GM21529 (cell line): ENCODE results near the gene ESPN.
"Not testable (repeated sequence)": the region's sequence is repeated elsewhere in the genome, so short reads cannot be mapped to it uniquely, and the experiment has no call there.

ENCODE experiments used
- ATAC-seq: cut with Tn5 transposase; IDR thresholded peaks from one replicate; pipeline ENCODE4 v1.9.1; 2021; ENCODE audit not compliant: unreplicated experiment

ESPN gene

DNA sequence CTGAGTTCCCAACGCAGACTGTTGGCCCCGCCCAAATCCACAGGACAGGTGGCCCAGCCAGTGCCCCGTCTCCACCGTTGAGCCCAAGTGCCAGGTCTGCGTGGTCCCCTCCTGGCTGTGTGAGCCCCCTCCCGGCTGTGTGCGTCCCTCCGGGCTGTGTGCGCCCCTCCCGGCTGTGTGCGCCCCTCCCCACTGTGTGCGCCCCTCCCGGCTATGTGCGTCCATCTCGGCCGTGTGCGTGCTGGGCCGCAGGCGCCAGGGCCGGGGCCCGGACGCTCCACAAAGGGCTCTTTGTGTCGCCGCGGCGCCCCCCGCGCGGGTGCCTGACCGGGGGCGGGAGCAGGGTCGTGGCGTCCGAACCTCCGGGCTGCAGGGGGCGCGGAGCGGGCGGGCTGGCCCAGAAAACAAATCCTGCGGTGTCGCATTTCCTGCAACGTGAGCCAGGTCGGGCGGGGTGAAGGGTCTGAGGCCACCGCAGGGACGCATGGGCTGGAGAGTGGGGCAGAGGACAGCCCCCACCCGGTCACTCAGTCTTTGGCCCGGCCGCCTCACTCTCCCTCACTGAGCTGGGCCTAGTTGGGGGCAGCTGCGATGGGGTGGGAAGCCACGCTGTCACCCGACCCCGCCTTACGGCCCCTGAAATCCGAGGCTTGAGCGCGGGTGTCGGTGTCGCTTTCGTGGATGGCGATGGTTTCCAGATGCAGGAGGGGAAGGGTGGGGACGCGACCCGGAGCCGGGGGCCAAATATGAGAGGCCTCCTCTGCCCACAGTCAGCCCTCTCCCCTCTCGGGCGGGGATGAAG lies 22.6 kb downstream of the ESPN start:
- no peak for ATAC-seq

DNA sequence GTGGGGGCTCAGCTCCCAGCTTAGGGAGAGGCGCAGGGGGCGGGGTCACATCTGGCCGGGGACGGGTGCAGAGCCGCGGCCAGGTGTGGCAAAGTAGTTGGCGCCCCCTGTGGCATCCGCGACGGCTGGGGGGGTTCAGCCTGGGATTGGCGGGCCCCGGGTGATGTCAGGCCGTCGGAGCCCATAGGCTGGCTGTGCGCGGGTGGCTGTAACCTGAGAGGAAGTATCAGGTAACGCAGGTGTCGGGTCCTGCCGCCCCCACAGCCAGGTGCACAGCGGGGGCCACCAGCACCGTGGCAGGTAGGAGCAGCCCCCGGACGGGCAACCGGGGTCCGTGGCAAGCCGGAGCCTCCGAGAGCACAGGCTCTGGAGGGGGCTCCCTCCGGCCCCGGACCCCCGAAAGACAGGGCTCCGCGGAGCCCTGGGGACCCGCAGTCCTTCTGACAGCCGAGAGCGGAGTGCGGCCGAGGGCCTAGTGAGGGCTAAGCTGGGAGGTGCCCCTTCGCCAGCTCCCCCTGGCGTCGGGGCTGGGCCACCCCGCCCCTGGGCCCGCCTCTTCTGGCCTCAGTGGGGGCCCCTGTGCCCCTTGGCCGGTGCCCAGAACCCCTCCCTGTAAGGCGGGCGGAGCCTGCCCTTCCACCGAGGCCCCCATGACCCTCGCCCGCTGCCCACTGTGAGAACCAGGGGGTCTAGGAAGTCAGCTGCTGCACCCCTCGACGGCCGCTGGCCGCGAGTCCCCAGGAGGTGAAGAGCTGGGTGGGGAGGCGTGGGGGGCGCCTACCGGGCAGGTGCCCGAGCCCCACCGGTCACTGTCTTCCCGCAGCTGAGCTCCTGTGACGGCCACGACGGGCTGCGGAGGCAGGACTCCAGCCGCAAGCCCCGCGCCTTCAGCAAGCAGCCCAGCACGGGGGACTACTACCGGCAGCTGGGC lies 23.5 kb downstream of the ESPN start:
- ATAC-seq: no peak

DNA sequence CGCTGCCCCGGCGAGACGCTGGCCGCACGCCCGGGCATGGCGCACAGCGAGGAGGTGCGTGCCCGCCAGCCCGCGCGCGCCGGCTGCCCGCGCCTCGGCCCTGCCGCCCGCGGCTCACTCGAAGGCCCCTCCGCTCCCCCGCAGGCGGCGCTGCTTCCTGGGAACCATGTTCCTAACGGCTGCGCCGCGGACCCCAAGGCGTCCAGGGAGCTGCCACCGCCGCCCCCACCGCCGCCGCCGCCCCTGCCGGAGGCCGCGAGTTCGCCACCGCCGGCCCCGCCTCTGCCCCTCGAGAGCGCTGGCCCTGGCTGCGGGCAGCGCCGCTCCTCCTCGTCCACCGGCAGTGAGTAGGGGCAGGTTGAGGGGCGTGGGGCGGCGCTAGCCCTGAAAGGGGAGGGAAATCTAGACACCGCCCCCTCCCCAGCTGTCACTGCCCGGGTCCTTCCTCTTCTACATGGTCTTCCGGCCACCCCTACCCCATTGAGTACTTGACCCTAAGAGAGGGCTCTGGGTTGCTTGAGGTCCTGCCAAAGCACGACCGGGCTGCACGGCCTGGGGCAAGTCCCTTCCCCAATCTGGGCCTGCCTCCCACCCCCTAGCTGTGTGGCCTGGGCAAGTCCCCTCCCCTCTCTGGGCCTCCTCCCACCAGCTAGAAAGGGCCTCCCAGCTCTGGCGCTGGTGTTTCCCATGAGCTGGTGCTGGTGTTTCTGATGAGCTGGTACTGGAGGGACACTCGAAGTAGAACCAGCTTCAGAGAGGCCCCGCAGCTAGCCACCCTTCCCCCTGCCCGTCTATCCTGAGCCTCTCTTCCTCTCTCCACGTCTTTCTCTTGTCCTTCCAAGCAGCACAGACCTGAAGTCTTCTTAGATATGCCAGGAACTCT lies 24.4 kb downstream of the ESPN start:
- ATAC-seq: no peak

DNA sequence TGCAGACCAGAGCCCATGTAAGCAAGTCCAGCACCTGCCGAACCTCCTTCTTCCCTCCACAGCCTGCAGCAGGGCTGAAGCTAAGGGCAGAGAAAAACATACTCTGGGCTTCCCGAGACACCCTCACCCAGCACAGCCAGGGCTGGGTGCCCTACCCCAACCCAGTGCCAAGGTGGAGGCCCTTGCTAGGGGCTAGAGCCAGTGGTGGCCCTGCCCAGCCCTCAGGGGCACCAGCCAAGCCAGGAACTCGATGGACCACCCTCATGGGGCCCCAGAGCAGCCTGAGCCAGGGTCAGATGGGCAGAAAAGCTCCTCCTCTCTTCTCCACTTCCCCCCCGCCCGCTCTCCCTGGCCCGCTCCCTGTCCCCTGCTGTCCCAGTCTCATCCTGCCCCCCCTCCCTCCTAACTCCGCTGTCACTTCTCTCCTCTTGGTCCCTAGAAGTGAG lies 25.5 kb downstream of the ESPN start:
- ATAC-seq: no peak

DNA sequence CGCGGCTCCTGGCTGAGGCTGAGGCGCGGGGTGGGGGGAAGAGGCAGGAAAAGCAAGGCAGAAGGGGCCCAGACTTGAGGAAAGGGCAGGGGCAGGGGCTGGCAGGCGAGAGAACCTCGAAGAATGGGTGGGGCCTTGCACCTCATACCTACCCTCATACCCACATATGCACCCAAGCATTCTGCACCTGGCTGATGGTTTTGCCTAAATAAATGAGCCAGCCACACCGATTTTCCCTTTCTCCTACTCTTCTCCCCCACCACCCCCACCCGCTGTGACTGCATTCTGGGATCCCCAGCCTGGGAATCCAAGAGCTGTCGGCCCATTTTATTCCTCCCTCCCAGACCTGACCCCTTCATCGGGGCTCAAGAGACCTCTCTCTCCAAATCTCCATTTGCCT lies 25.9 kb downstream of the ESPN start:
- not testable (repeated sequence) for ATAC-seq

DNA sequence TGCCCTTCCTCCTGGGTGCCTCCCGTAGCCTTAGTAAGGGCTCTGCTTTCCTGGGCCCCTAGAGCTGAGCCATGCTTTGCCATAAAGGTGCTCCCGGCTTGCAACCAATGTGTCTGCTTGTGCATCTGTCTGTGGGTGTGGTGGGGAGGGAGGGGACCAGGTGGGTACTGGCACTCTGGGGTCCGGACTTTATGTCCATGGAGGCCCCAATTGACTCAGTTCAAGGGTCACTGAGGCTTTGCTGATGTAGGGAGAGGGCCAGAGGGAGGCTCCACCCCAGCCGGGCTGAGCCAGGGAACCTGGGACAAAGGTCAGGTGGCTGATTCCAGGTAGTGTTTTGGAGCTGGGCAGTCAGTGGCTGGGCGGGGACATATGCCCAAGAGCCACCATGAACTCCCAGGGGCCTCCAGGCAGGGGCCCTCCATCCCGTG lies 26.4 kb downstream of the ESPN start:
- no peak for ATAC-seq

DNA sequence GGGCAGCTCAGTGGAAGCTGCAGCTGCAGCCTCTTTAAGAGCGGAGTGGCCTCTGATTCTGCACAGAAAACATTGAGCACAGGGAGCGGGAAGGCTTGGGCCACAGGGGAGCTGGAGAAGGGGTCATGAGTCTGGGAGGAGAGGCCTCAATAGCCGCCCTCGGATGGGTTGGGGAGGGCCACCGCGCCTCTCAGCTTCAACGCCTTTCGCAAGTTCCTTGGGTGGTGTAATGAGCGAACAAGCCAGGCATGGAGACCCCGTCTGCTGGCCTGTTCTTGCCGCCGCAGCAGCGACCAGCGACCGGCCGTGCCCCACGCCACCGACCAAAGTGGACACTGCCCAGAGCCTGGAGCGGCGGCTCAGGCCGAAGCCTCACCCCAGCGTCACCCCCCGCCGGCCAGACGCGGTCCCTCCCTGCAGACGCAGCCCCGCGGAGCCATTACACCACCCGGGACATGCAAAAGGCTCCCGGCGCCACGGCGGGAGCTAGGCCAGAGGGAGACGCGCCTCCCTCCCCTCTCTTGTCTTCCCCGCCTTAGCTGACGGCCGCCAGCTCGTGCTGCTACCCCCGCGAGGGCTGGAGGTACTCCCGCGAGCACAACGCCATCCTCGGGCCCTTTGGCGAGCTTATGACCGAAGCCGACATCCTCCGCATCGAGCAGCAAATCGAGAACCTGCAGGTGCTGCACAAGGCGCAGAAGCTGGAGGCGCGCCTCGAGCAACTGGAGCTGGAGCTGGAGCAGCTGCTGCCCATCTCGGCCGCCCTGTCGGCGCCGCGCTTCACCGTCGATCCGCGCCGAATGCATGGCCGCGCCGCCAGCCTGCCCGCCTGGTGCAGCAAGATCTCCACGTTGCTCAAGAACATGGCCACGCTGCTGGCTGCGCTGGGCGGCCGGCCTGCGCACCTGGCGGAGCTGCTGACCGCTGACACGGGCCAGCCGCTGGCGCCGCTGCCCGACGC lies 29.6 kb downstream of the ESPN start:
- not testable (repeated sequence) for ATAC-seq

DNA sequence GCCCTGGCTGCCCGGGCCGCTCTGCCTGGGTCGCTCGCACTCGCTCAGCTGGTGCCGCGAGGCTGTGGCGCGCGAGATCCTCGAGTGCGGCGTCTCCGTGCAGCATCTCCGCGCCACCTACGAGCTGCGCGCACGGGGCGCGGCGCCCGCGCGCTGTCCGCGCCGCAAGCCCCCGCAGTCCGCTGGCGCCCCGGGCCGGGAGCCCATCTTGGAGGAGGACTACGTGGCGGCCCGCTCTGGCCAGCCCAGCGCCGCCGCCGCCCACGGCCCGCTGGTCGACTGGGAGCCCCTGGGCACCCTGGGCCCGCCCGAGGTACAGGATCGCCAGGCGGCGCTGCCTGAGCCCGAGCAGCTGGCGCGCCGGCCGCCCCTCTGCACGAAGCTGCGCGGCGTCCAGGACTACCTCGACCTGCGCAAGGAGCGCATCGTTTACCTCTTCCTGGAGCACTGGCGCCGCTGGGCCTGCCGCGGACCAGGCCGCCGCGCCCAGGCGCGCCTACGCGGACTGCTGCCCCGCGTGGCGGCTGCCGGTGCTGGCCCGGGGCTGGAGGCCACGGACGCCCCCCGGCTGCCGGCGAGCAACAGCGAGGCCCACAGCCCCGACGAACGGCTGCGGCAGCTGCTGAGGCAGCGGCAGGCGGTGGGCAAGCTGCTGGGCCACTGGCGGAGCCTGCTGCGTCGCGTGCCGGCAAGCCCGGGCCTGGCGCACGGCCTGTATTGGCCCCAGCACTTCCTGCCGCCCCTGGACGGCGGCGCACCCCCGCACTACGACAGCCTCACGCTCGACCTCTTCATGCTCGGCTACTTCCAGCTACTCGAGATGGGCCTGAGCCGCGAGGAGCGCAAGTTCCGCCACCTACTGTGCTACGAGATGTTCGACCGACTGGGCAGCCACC lies 30.5 kb downstream of the ESPN start:
- ATAC-seq: no peak

DNA sequence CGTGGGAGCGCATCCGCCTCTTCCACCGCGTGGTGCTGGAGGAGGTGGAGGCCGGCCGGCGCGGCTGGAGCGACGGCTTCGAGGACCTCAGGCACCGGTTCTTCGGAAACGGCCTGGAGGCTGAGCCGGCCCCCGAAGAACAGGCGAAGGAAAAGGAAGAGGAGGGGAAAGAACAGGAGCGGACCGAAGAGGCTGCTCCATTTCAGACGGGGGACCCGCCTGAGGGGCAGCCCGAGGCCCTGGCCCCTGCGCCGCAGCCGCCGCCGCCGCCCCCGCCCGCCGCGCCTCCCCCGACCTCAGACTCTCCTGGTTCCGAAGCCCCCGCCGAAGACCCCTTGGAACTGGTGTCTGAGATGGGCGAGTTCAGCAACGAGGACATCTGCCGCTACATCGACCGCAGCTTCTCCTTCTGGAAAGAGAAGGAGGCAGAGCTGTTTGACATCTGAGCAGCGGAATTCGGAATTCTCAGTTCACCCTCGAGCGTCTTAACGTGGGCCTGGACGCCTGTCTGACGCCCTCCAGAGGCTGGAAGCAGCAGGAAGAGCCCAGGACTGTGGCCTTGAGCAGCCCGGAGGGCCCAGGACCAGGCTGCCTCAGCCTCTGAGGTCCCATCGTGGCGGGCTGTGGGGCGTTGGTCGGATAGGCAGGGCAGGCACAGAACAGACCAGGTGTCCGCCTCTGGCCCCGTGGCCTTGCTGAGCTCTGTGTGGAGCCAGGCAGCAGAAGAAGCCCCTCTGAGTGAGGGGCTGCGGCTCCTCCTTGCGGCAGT lies 31.4 kb downstream of the ESPN start:
- not testable (repeated sequence) for ATAC-seq

DNA sequence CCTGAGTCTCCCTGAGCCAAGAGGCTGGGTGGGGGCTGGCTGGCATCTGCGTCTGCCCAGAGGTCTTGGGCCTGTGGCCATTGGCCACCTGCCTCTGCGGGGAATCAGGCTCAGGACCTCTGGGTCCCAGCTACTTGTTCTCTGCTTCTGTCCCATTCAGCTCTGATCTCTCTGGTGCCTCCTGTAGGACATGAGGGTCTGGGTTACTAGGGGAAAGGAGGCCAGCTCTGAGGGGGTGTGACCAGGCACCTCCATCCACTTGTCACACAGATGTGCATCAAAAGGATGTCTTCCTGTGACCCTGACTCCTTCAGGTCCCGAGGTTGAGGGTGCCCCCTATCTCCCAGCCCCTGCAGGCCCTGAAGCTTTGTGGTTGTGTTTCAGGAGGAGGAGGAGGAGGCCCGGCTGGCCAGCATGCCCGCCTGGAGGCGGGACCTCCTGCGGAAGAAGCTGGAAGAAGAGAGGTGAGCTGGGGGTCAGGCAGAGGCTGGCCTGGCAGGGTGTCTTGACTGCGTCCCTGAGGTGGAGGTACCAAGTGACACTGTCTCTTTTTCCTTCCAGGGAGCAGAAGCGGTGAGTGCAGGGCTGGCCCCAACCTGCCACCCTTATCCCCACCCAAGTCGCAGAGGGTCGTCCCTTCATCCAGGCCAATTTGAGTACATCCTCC lies 32.4 kb downstream of the ESPN start:
- no peak for ATAC-seq

DNA sequence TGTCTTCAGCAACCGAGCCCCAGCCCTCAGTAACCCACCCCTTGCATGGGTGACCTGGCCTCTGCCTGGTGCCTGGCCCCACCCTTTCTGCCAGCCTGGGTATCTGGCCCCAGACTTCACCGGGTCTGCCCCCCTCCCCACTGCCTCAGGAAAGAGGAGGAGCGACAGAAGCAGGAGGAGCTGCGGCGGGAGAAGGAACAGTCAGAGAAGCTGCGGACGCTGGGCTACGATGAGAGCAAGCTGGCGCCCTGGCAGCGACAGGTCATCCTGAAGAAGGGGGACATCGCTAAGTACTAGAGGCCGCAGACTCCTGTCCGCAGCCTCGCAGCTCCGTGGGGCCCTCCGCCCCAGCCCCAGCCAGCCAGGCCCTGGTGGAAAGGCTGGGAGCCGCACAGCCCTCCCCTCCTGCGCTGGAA lies 35.3 kb downstream of the ESPN start:
- no peak for ATAC-seq

DNA sequence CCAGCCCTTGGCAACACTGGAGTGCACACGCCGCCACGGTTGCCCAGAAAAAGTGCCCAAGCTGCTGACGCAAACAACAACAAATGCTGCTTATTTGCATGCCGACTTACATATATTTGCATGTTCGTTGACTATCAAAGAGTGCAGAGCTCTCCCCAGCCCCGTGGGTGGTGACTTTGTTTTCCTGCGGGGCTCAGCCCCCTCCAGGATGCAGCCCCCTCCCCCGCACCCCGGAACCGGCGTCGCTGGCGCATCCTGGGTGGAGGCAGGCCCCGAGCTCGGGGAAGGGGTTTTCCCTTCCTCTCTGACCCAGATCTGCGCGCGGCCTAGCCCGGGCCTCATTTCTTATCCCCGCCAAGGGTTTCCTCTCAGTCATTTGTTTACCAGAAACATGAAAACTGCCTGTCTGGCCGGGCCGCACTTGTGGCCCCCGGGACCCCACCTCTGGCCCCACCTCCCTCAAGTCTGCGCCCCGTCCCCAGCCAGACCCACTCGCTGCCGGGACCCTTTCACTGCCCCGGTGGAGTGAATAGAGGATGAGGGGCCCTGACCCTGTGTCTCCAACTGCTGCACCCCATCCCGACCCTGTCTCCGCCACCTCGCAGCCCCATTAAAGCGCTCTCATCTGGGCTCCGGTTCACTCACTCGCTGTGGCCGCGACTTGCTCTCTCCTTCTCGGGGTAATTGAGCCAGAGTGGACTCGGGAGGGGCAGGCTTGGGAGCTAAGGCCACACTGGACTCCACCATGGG lies 35.9 kb downstream of the ESPN start:
- no peak for ATAC-seq

DNA sequence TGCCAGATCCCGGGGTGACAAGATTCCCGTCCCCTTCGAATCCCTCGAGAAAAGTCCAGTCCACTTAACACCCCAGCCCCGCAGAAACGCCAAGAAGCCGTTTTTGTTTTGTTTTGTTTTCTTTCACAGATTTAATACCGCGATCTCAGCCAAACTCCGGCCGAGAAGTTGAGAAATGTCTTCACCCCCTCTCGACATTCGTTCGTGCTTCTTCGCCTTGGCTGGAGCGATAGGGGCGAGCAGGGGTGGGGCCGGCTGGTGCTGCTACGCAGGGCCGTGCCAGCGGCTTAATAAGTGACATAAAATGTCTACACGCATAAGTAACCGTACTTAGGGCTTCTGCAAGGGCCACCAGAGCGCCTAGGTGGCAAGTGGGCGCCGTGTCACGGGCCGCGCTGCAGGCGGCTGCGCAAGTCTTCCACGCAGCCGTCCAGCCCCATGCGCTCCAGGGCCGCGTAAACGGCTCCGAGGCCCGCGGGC lies 36.5 kb downstream of the ESPN start:
- no peak for ATAC-seq

DNA sequence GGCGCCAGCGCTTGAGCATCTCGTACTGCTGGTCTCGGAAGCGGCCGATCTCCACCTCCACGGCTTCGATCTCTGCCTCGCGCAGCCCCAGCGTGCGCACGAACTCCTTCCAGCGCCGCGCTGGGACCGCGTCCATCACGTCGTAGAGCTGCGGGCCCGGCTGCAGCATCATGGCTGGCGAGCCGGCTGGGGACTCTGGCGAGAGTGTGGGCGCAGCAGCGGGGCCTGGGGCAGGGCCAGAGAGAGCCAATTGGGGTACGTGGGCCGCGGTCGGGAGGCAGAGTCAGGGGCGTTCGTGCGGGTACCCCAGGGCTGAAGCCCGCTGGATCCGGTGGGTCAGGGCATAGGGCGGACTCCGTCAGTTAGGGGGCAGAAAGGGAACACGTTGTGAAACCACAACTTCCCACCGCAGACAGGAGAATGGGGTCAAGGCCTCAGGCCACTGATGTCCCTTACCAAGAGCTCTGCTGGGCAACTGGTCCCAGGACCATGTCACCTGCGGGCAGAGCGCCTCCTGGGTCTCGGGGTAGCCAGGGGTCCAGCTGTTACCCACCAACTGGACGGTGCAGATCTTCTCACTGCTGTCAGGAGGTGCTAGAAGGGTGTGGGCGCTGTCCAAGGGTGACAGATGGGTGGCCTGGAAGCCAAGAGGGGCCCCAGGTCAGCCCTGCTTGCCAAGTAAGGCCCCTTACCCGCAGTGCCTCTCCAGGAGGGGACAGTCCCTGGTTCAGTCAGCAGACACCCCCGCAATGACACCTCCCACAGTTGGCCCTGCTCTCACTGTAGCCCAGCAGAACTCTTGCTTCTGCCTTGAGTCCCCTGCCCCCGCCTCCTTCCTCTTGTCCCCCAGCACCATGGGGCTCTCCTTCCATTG lies 37.2 kb downstream of the ESPN start:
- no peak for ATAC-seq

DNA sequence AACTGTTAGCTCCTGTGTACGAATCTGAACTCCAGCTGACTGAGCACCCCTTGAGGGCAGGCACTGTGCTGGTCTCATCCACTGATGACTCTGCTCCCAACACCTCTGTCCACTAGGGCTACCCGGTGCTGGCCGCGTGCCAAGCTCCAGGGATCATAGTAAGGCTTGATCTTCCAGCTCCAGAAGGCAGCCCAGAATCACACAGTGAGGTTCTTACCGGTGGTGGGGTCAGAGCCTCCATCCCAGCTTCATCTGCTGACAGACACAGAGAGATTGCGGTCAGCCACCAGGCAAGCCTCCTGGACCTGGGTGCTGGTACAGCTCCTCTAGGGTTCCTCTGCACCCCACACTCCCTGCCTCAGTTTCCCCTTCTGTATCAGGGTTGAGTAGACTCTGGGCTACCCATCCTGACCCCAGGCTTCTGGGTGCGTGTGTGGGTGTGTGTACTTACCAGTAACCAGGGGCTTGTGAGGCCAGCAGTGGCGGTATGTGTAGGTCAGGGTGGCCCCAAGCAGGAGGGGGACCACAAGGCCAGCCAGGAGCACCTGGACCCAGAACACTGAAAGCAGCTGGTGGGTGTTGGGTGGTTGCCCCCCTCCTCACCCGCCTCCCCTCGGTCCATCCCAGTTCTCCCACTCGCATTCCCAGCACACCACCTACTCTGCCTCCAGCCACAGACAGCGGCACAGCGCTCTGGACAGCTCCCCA lies 38.0 kb downstream of the ESPN start:
- ATAC-seq: no peak
